M059J (cell line): Measurements from ENCODE around the gene PLCB1. TPM values are rescaled to one million over a fixed set of nuclear protein-coding genes. Genes with fewer than 3 reads are reported as not detected.
"Not testable (repeated sequence)": the region's sequence is repeated elsewhere in the genome, so short reads cannot be mapped to it uniquely, and the experiment has no call there.

ENCODE experiments used
- DNase-seq: peaks from one replicate; pipeline ENCODE4 v3.0.0-alpha.2; 2012; ENCODE audit warnings: low read depth
- total RNA-seq: library from RNA; depleted of rRNA; stranded (reverse); fragments of >200 nt; shearing (Covaris generic); gene quantifications from 2 replicates; pipeline ENCODE4 v1.2.3, GENCODE V29; 2014

PLCB1 gene
- total RNA-seq, 1 experiment from 2014 or later = 0.94 TPM

- DNase-seq = peak; percentile 9
Observed at GRCh38 chr20:8156235-8157079, 24.4 kb downstream of the PLCB1 start.

GRCh38 chr20:8159217-8159616 is 27.2 kb downstream of the PLCB1 start:
- not testable (repeated sequence) for DNase-seq

- DNase-seq = no peak
Observed at GRCh38 chr20:8161264-8162071, 29.4 kb downstream of the PLCB1 start.

DNA sequence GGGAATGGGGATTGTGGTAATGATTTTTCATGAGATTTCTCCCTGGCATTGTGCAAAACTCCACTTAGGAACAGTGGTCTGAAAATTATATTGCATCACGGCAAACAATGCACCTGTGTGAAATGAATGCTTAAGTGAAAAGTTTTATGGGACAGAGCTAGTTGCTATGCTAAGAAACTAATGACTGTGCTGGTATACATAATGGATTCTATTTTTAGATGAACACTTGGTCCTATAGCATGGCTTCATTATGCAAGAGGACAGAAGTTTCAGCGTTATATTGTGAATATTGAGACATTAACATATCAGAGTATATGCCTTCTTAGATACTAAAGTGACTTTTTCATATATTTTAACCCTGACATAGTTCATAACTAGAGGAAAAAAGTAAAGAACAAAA is 30.5 kb downstream of the PLCB1 start:
- DNase-seq = no peak

- DNase-seq = no peak
Observed at GRCh38 chr20:8163543-8163942, 31.5 kb downstream of the PLCB1 start.

DNA sequence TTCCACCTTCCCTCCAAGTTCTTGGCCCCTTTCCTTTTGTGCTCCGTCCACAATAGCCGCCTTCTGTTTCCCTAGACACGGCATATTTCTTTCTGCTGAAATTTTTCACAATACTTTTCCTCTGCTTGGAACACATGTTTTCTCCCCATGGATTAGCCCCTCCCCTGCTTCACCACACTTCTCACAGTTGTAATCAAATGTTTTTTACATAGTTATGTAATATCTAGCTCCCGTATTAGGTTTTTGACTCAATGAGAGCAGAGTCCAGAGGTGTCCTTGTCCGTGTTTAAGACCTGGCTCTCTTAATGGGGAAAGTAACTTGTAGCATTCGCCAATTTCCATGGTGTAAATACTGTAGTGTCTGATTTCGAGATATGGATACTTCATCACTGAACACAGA is 34.7 kb downstream of the PLCB1 start:
- no peak for DNase-seq

DNA sequence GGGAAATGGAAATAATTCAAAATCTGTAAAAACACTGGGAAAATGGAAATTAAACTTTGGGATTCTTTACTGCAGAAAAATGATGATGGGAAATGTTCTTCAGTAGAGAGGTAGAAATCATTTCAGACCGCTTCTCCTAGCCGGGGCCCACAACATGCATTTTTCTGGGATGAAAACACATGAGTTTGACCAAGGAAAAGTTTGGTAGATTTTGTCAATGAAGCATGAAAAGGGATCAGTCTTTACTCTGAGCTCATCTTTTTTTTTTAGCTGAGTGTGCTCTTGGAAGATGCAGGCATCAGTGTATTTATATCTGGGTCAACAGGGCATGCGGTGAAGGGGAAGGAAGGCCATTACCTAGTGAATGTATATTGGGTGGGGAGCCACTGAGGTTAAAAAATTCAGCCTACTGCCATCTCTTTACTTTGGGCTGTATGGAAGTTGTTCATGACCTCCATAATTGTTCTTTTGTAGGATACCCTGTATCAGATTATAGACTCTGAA is 36.8 kb downstream of the PLCB1 start:
- DNase-seq = no peak

GRCh38 chr20:8170921-8171320 is 38.9 kb downstream of the PLCB1 start:
- DNase-seq = no peak

DNA sequence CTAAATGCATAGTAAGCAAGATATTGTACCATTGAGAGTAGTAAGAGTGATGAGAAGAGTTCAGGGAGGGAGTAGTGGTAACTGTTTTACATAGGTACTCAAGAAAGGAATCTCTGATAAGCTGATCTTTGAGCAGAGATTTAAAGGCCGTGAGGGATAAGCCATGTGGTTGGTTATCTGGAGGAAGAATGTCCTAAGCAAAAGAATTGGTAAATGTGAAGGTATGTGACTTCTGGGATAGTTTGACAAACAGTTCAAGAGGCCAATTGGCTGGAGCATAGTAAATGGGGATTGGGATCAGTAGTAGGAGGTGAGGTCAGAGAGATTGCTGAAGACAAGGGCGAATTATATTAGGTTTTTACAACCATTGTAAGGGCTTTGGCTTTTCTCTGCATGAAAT is 40.1 kb downstream of the PLCB1 start:
- no peak for DNase-seq

- DNase-seq = no peak
Observed at GRCh38 chr20:8175741-8176675, 43.9 kb downstream of the PLCB1 start.

GRCh38 chr20:8183526-8183925 is 51.5 kb downstream of the PLCB1 start:
- DNase-seq = no peak

GRCh38 chr20:8187740-8188139 is 55.7 kb downstream of the PLCB1 start:
- DNase-seq = no peak

DNA sequence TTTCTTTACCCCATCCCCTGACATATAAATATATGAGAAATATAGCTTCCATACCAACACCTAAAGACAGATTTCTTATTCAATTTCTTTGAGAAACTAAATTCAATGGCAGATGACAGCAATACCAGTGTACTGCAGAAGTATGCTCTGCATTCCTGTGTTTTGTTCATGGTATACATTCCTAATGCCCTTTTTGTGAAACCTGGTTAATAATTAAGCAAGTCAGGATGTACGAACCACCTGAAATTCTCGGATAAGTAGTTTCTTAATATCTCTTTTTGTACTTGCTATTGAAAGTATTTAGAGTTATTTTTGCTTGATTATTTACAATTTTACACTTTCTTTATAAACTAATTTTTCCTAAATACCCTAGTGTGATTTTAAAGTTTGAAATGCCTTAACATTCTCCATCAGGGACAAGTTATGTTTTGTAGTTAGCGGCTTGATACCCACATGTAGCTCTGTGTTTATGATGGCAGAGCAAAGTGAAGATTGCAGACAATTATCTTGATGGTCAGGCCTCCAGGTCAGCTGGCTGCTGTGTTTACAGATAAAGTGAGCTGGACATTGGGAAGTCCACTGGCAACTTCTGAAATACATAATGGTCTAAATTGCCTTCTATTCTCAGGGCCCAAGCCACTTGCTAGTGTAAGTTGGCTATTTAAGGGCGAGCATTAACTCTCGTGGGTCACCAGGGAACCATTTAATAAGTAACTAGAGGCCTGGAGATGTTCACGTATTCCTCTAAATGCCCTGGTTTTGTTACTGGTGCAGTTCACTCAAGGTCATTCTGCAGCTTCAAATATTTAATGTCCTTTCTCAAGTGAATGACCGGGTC is 58.2 kb downstream of the PLCB1 start:
- no peak for DNase-seq

DNA sequence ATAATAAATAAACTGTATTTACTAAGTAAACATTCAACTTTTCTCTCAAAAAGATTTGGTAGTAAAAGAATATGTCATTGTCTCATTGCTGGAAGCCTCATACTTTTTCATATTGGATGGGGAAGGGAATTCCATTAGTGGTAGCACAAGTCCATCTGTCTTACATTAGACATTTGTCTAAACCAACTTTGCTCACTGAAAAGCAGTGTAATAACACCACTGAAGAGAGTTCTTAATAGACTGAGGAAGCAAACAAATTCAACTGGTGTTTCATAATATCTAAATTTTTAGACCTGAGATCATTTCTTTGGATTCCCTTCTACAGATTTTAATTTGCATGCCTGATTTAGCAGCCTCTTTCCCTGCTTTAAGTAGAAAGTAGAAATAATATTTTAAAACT is 62.7 kb downstream of the PLCB1 start:
- DNase-seq = no peak

GRCh38 chr20:8196096-8196495 is 64.0 kb downstream of the PLCB1 start:
- DNase-seq = no peak

GRCh38 chr20:8200220-8200619 is 68.2 kb downstream of the PLCB1 start:
- no peak for DNase-seq

DNA sequence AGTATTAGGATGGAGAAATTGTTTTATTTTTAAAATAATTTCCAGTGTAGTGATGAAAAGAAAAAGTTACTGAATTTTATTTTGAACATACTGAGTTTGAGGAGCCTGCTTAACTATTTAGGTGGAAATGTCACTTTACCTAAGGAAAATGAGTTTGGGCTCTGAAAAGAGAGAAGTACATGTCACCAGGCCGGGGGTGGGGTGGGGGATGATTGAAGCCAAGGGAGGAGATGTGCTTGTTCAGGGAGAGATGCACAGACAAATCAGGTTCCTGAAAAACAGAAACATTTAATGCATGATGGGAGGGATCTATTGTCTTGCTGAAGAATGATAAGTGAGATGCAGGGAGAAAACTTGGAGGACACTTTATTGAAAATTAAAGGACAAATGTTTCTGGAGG is 71.3 kb downstream of the PLCB1 start:
- DNase-seq = no peak

DNA sequence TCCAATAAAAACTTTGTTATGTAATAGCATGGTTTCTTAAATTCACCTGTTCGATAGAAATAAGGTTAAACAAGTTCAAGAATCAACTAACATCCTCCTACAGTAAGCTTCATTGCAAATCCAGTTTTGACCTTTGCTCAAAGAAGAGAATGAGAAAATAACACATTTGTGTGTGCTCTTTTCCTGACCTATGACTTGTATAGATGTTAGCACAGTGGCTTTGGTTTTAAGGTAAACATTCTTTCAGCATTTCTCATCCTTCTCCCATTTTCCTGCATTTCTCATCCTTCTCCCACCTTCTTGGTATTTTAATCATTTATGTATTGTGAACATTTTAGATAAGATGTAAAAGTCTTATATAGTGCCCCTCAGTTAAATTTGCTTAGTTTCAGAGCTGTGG is 73.9 kb downstream of the PLCB1 start:
- DNase-seq = no peak

GRCh38 chr20:8208226-8208625 is 76.2 kb downstream of the PLCB1 start:
- DNase-seq = no peak

DNA sequence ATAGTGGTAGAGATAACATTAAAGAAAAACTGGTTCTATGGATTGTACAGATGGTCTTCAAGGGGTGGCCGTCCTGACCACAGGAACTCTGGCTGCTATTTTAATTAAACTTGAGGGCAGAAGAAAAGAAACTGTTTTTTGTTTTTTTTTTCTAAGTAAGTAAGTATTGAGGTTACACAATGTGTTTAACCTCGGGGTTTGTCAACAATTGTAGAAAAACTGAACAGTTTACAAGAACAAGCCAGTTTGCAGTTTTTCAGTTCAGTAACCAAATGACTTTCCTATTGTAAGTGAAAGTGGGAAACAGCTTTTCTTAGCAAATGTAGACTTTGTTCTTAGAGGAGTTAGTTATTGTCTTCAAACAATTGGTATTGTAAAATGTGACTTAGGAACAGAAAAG is 77.0 kb downstream of the PLCB1 start:
- no peak for DNase-seq

GRCh38 chr20:8210749-8211148 is 78.7 kb downstream of the PLCB1 start:
- no peak for DNase-seq
